LHCN-M2 (cell line): Measurements from ENCODE around the gene ATXN1. TPM values are rescaled to one million over a fixed set of nuclear protein-coding genes. Genes with fewer than 3 reads are reported as not detected.
"Not testable (repeated sequence)": the region's sequence is repeated elsewhere in the genome, so short reads cannot be mapped to it uniquely, and the experiment has no call there.

Source experiments
- DNase-seq: peaks from one replicate; pipeline ENCODE4 v3.0.0-alpha.2; 2012; ENCODE audit warnings: low read depth
- total RNA-seq: library from RNA; depleted of rRNA; stranded (reverse); fragments of >200 nt; gene quantifications from 2 replicates; pipeline ENCODE4 v1.2.3, GENCODE V29; 2014

The ATXN1 gene
- total RNA-seq, 1 experiment from 2014 or later: 9.9 TPM

- no peak for DNase-seq
Observed at GRCh38 chr6:16480763-16481560, 280.3 kb downstream of the ATXN1 start.

- no peak for DNase-seq
Observed at GRCh38 chr6:16477367-16478149, 283.7 kb downstream of the ATXN1 start.

GRCh38 chr6:16476861-16477260, 284.4 kb downstream of the ATXN1 start:
- DNase-seq: no peak

- no peak for DNase-seq
Observed at GRCh38 chr6:16475494-16475781, 285.8 kb downstream of the ATXN1 start.

- DNase-seq: no peak
Observed at GRCh38 chr6:16474772-16475493, 286.3 kb downstream of the ATXN1 start.

GRCh38 chr6:16473908-16474771, 287.1 kb downstream of the ATXN1 start:
- DNase-seq: no peak

- no peak for DNase-seq
Observed at GRCh38 chr6:16473184-16473907, 287.9 kb downstream of the ATXN1 start.

- DNase-seq: no peak
Observed at GRCh38 chr6:16472349-16473069, 288.8 kb downstream of the ATXN1 start.

- DNase-seq: no peak
Observed at GRCh38 chr6:16471910-16472297, 289.4 kb downstream of the ATXN1 start.

- DNase-seq: no peak
Observed at GRCh38 chr6:16471222-16471909, 289.9 kb downstream of the ATXN1 start.

GRCh38 chr6:16470502-16471221, 290.6 kb downstream of the ATXN1 start:
- DNase-seq: peak; percentile 60

- no peak for DNase-seq
Observed at GRCh38 chr6:16468991-16469615, 292.2 kb downstream of the ATXN1 start.

GRCh38 chr6:16466800-16467553, 294.3 kb downstream of the ATXN1 start:
- no peak for DNase-seq

GRCh38 chr6:16464045-16464444, 297.2 kb downstream of the ATXN1 start:
- DNase-seq: no peak

- not testable (repeated sequence) for DNase-seq
Observed at GRCh38 chr6:16463246-16463645, 298.0 kb downstream of the ATXN1 start.

GRCh38 chr6:16461491-16461890, 299.8 kb downstream of the ATXN1 start:
- DNase-seq: no peak

GRCh38 chr6:16459472-16459871, 301.8 kb downstream of the ATXN1 start:
- DNase-seq: not testable (repeated sequence)

- no peak for DNase-seq
Observed at GRCh38 chr6:16452348-16452747, 308.9 kb downstream of the ATXN1 start.
